GM12892 (cell line): ENCODE results near the gene SMIM17. TPM values are rescaled to one million over a fixed set of nuclear protein-coding genes. Genes with fewer than 3 reads are reported as not detected.
A peak's percentile ranks its signal among the peaks of the same experiment; 100 is the strongest.

Source experiments
- DNase-seq: peaks from one replicate; pipeline ENCODE4 v3.0.0; 2011; ENCODE audit not compliant: insufficient read length
- FAIRE-seq: peaks from 2 replicates; lab custom pipeline; 2011; peaks lifted over from hg19 to GRCh38; lab: Jason Lieb, UNC
- POLR2A ChIP-seq: IDR thresholded peaks from 2 replicates; pipeline ENCODE4 v1.6.1; 2011; ENCODE audit warnings: low read depth, low read length, control low read depth
- POLR2AphosphoS5 ChIP-seq: IDR thresholded peaks from 2 replicates; pipeline ENCODE4 v1.6.1; 2011; ENCODE audit warnings: low read depth, low read length, control low read depth
- TAF1 ChIP-seq: IDR thresholded peaks from 2 replicates; pipeline ENCODE4 v1.6.1; 2011; ENCODE audit warnings: low read depth, mild to moderate bottlenecking, control low read depth, low read length, borderline replicate concordance
- polyA plus RNA-seq: library from polyadenylated mRNA; unstranded; fragments of >200 nt; gene quantifications from one replicate; pipeline ENCODE4 v1.2.1, GENCODE V29; 2012; ENCODE audit warnings: missing spikeins, inconsistent platforms; ENCODE audit not compliant: missing spikeins

SMIM17 gene
- polyA plus RNA-seq = 0.34 TPM

DNA sequence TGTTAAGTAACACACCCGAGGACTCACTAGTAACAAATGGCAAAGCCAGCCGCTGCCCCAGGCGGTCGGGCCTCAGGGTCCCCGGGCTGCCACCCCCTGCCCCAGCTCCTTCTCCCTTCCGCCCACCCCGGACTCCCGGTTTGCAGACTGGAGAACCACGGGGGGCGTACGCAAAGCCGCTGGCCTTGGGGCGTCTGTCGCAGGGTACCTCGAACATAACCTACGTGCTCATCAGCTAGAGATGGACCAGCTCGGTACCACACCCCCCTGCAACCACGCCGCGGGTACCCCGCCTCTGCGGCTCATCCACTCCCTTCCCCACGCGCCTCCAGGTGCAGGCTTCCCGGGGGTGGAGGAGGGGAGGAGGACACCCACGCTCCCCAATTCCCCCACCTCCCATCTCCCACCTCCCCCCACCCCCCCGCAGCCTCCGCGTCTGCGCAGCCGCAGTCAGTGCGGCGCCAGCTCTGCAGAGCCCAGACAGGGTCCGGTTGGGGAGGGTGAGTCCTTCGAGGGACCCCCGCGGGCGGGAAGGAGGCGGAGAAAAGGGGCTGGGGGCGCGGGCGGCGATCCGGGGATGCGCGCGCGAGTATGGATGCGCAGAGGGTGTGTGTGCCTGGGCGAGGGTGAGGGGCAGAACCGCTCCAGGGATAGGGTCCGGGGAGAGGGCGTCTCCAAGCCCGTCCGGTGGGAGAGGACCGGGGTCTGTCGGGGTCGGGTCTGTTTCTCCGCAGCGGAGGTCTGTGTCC, at the start of gene SMIM17:
TSS of gene SMIM17 (plus strand) at position 449 of the 749 bp plus-strand sequence. CDS start 2,509 bp downstream, outside the sequence.
- no peak for DNase-seq
- FAIRE-seq = no peak
- TF ChIP-seq POLR2AphosphoS5 = no peak
- TF ChIP-seq TAF1 = no peak
- no peak for TF ChIP-seq POLR2A

DNA sequence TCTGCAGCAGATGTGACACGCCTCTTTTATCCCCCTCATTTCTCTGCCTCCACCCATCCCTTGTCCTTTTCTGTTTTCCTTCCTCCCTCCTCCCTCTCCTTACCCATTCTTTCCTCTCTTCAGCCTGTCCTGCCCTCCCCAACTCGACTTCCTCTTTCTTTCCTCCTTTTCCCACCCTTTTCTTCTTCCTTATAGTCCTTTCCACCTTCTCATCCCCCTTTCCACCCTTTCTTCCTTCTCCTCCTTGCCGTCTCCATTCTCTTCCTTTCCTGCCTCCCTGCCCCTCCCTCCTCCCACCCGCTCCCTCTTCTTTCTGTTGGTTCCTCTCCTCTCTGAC, 48.5 kb upstream of the SMIM17 start:
- no peak for FAIRE-seq

DNA sequence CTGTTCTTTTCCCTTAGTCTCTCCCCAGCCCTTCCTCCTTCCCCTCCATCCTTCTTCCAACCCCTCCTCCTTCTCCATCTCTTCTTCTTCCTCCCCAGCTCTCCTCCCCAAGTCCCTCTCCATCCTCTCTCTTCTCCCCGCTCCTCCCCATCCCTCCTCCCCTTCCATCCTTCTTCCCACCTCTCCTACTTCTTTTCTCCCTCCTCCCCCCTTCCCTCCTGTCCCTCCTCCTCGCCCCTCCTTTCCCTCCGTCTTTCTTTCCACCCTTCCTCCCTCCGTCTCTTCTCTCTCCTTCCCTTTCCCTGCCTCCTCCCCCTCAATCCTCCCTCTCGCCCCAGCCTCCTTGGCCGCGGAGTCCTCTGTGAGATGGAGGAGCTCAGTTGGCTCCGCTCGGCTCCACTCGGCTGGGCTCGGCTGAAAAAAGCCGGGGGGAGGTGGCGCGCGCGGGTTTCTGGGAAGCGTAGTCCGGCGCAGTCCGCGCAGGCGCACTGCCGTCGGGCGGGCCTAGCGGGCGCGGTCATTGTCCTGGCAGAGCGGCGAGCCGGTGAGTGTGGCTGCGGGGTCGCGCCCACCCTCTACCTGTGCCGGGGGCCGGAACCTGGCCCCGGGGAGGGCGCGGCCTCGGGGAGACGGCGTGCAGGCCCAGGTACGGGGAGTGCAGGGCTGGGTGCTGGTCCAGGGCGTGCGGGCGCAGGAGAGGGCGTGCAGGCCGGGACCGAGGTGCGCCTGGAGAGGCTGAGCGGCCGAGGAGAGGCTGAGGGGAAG, 48.0 kb upstream of the SMIM17 start, which contains the start of gene ZNF71:
TSS of gene ZNF71 (plus strand) at position 520 of the 765 bp plus-strand sequence. CDS start 6,257 bp downstream, outside the sequence.
- TF ChIP-seq POLR2A = 0 out of 2 replicates have a peak, but pooled peaks have one; percentile 22
- no peak for TF ChIP-seq TAF1
- TF ChIP-seq POLR2AphosphoS5 = no peak
- FAIRE-seq (peak; percentile 88), DNase-seq (peak; percentile 91)

More for the DNA sequence above, 48.5 kb upstream of the SMIM17 start:
- no peak for TF ChIP-seq POLR2A
- no peak for TF ChIP-seq TAF1
- TF ChIP-seq POLR2AphosphoS5 = no peak
- no peak for DNase-seq

DNA sequence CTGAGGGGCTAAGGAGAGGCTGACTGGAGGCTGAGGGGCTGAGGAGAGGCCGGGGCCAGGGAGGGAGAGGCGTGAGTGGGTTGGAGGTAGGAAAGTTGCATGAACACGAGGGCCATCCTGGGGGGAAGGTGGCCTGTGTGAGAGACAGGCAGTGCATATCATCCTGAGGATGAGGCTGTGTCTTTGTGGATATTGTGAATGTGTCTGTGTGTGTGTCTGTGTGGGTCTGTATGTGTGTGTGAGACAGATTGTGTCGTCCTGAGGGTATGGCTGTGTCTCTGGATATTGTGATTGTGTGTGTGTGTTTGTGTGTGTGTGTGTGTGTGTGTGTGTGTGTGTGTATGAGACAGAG, 47.4 kb upstream of the SMIM17 start:
- FAIRE-seq (no peak), DNase-seq (no peak)
- no peak for TF ChIP-seq POLR2A
- TF ChIP-seq POLR2AphosphoS5 = no peak
- no peak for TF ChIP-seq TAF1

DNA sequence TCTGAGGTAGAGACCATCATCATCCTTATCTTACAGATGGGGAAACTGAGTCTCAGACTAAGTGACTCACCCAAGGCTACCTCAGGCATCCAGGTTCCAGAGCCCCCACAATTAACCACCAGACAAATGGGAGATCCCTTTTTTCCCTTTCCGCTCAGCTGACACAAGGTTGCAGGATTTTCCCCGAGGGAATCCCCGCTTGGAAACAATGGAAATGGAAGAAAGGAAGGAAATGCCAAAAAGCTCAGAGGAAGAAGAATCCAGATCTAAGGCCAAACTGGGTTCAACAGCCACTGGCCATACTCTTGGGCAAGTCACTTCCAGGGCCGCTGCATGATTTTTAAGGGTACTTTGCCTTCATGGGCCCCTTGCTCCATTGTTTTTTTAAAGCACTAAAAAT, 46.3 kb upstream of the SMIM17 start:
- DNase-seq (no peak), FAIRE-seq (no peak)
- TF ChIP-seq TAF1 (no peak), POLR2AphosphoS5 (no peak), POLR2A (no peak)

DNA sequence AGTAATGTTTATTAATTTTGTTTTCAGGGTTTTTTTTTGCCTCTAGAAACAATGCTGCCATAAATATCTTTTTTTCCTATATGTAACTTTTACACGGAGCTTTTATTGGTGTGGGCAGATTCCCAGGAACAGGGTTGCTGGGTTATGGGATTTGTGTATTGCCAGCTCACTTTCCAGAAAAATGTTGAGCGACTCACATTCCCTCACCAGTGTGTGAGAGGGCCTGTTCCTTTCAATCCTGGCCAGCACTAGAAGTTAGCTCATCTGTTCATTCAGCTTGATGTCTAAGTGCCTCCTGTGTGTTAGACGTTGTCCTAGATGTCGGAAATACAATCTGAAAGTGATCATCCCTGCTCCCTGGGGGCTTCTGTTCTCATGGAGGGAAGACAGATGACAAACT, 45.3 kb upstream of the SMIM17 start:
- no peak for TF ChIP-seq POLR2A
- no peak for TF ChIP-seq TAF1
- TF ChIP-seq POLR2AphosphoS5 = no peak
- DNase-seq = no peak
- FAIRE-seq = no peak

DNA sequence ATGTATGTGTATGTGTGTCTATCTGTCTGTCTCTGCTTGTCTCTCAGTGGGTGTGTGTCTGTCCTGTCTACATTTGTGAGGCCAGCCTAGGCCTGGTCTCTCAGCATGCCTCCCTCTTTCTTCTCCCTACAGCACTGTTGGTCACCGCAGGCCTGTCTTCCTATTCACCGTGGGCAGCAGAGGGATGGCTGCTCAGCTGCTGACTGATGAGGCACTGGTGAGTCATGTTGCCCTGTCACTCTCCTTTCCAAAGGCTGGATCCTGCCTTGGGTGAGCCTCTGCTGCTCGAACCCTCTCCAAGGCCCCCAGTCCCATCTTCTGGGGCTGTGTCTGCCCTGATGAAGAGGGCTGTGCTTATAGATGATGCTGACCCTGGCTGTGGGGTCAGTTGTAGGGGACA, 41.6 kb upstream of the SMIM17 start:
- no peak for TF ChIP-seq POLR2A
- no peak for TF ChIP-seq TAF1
- no peak for TF ChIP-seq POLR2AphosphoS5
- no peak for DNase-seq
- no peak for FAIRE-seq

DNA sequence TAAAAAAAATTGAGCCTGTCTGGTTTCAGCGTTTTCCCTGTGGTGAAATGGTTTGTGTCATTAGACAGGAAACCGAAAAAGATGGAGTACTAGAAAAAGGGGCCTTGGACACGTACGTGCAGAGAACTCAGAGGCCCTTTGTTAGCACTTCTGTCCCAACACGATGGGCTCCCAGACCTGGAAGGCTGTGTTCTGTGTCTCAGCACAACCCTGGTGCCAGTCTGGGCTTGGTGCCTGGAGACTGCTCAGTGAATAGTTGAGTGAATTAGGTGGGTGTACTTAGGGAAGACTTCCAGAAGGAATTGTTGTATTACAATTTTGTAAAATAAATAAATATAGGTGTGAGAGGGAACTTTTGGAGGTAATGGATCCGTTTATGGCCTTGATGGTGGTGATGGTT, 39.1 kb upstream of the SMIM17 start:
- FAIRE-seq = no peak
- DNase-seq = no peak
- no peak for TF ChIP-seq TAF1
- no peak for TF ChIP-seq POLR2A
- no peak for TF ChIP-seq POLR2AphosphoS5

DNA sequence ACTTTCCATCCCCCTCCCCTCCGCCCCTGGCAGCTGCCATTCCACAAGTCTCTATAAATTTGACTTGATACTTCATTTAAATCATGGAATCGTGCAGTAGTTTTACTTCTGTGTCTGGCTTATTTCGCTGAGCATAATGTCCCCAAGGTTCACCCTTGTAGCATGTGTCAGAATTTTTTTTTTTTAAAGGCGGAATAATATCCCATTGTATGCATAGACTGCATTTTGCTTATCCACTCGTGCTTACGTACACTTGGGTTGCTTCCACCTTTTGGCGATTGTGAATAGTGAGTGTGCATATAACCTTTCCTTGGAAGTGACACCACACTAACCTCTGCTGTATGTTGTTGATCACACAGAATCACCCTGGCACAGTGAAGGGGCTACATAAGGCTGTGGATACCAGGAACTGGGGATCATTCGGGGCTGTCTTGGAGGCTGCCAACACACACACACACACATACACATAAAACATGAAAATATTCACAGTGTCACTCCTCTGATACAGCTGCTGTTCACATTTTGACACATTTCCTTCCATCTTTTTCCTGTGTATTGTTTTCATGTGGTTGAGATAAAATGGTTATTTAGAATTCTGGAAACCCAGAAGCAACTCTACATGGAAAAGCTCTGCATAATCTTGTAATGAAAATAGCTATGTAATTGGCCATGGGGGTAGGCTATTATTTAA, 34.5 kb upstream of the SMIM17 start:
- TF ChIP-seq TAF1 (no peak), POLR2A (no peak), POLR2AphosphoS5 (no peak)
- DNase-seq = no peak
- no peak for FAIRE-seq

DNA sequence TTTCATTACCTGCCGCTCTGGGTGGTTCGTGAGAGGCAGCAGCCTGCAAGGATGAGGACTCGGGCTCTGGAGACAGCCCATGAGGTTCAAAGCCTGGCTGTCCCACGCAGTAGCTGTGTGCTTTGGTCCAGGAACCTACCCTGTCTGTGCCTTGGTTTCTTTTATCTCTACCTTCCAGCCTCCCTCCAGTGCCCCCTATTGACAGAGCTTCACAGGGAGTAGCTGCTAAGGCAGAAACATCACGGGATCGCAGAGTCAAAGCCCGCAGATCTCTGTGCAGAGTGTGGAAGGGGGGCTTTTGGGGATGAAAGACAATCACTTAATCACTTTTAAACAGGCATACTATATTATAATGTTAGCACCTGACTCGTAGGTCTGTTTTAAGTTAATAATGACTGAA, 31.7 kb upstream of the SMIM17 start:
- FAIRE-seq = no peak

DNA sequence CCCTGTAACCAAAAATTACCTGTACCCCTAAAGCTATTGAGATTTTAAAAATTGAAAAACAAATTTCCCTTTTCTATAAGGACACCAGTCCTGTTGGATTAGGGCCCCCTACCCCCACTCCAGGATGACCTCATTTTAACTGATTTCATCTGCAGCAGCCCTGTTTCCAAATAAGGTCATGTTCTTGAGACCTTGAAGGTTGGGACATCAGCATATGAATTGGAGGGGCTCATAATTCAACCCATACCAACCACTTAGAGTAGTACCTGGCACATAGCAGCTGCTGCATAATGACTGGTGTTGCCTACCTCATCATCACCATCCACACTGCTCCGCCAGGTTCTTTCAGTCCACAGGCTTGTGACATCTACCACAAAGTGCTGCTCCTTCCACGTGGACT, 30.2 kb upstream of the SMIM17 start:
- FAIRE-seq = no peak
- no peak for DNase-seq
- TF ChIP-seq POLR2A (no peak), TAF1 (no peak)

More for the DNA sequence above, 31.7 kb upstream of the SMIM17 start:
- DNase-seq = no peak
- TF ChIP-seq POLR2A (no peak), TAF1 (no peak), POLR2AphosphoS5 (no peak)

DNA sequence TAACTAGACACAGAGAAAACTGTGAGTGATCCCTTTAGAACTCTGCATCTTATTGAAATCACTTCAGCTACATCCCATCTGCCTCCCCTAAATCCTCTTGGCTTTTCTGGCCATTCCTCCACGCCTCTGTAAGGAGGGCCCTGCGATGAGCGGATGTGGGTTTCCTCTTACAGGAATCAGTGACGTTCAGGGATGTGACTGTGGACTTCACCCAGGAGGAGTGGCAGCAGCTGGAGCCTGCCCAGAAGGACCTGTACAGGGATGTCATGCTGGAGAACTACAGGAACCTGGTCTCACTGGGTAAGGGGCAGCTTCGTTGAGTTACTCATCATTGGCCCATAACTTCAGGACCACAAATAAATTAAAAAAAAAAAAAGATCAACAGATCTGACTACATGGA, 29.3 kb upstream of the SMIM17 start:
- FAIRE-seq = no peak

More for the DNA sequence above, 29.3 kb upstream of the SMIM17 start:
- TF ChIP-seq TAF1 (no peak), POLR2AphosphoS5 (no peak), POLR2A (no peak)
- DNase-seq = no peak
